ENCODE data around the gene FAT2. TPM values are rescaled to one million over a fixed set of nuclear protein-coding genes. Genes with fewer than 3 reads are reported as not detected.
A peak's percentile ranks its signal among the peaks of the same experiment; 100 is the strongest.

The FAT2 gene
- total RNA-seq, 1 donor from 2014 or later: 2.8 TPM

GRCh38 chr5:151602806-151603205 is 11.7 kb upstream of the FAT2 start:
- Mint-ChIP-seq H3K4me3 (no peak overlapping the region), H3K36me3 (no peaks in the 10 kb centered on the region), H3K27ac (no peak overlapping the region), H3K27me3 (ENCODE audit: low read depth) (peaks cover 5% of the 10 kb centered on the region), H3K4me1 (peaks cover 11% of the 10 kb centered on the region), H3K9me3 (no peaks in the 10 kb centered on the region)
- no peak for TF ChIP-seq CTCF (IDR thresholded peaks at IDR 0.05; ENCODE audit: unreplicated experiment)
- DNase-seq (ENCODE audit: low spot score in 2 of 2, unreplicated experiment in 2 of 2): no peak

- H3K4me3 Mint-ChIP-seq: no peak overlapping the region
- no peaks in the 10 kb centered on the region for H3K36me3 Mint-ChIP-seq
- H3K9me3 Mint-ChIP-seq: no peaks in the 10 kb centered on the region
- no peak for TF ChIP-seq CTCF (IDR thresholded peaks at IDR 0.05; ENCODE audit: unreplicated experiment)
- peaks cover 5% of the 10 kb centered on the region for H3K27me3 Mint-ChIP-seq (ENCODE audit: low read depth)
- DNase-seq (ENCODE audit: low spot score in 2 of 2, unreplicated experiment in 2 of 2): no peak
- H3K4me1 Mint-ChIP-seq: peaks cover 25% of the 10 kb centered on the region
- H3K27ac Mint-ChIP-seq: no peak overlapping the region
These were observed 10.3 kb upstream of the FAT2 start for GRCh38 chr5:151601391-151601790.

- DNase-seq (ENCODE audit: low spot score in 2 of 2, unreplicated experiment in 2 of 2): no peak
- Mint-ChIP-seq H3K4me1 (peaks cover 29% of the 10 kb centered on the region), H3K9me3 (no peaks in the 10 kb centered on the region), H3K27me3 (ENCODE audit: low read depth) (peaks cover 2% of the 10 kb centered on the region), H3K27ac (no peak overlapping the region), H3K4me3 (no peak overlapping the region), H3K36me3 (no peaks in the 10 kb centered on the region)
- no peak for TF ChIP-seq CTCF (IDR thresholded peaks at IDR 0.05; ENCODE audit: unreplicated experiment)
These were observed 9.0 kb upstream of the FAT2 start for GRCh38 chr5:151600069-151600665.

GRCh38 chr5:151598984-151599383 is 7.9 kb upstream of the FAT2 start:
- no peak for DNase-seq (ENCODE audit: low spot score in 2 of 2, unreplicated experiment in 2 of 2)
- Mint-ChIP-seq H3K36me3 (no peaks in the 10 kb centered on the region), H3K27ac (no peak overlapping the region), H3K4me3 (no peak overlapping the region), H3K9me3 (no peaks in the 10 kb centered on the region), H3K27me3 (ENCODE audit: low read depth) (peaks cover 2% of the 10 kb centered on the region), H3K4me1 (peaks cover 37% of the 10 kb centered on the region)
- no peak for TF ChIP-seq CTCF (IDR thresholded peaks at IDR 0.05; ENCODE audit: unreplicated experiment)

- peaks cover 37% of the 10 kb centered on the region for H3K4me1 Mint-ChIP-seq
- TF ChIP-seq CTCF (IDR thresholded peaks at IDR 0.05; ENCODE audit: unreplicated experiment): no peak
- no peaks in the 10 kb centered on the region for H3K36me3 Mint-ChIP-seq
- no peaks in the 10 kb centered on the region for H3K9me3 Mint-ChIP-seq
- no peak overlapping the region for H3K27ac Mint-ChIP-seq
- peaks cover 2% of the 10 kb centered on the region for H3K27me3 Mint-ChIP-seq (ENCODE audit: low read depth)
- no peak for DNase-seq (ENCODE audit: low spot score in 2 of 2, unreplicated experiment in 2 of 2)
- no peak overlapping the region for H3K4me3 Mint-ChIP-seq
These were observed 7.4 kb upstream of the FAT2 start for GRCh38 chr5:151598549-151598948.

- Mint-ChIP-seq H3K27ac (peak overlapping the region; percentile 88), H3K4me3 (no peak overlapping the region), H3K4me1 (peaks cover 44% of the 10 kb centered on the region), H3K27me3 (ENCODE audit: low read depth) (no peaks in the 10 kb centered on the region), H3K9me3 (no peaks in the 10 kb centered on the region), H3K36me3 (no peaks in the 10 kb centered on the region)
- no peak for DNase-seq (ENCODE audit: low spot score in 2 of 2, unreplicated experiment in 2 of 2)
- TF ChIP-seq CTCF (IDR thresholded peaks at IDR 0.05; ENCODE audit: unreplicated experiment): no peak
These were observed 6.6 kb upstream of the FAT2 start for GRCh38 chr5:151597749-151598148.
